ENCODE data around the gene NDUFV1.

Gene NDUFV1

DNA sequence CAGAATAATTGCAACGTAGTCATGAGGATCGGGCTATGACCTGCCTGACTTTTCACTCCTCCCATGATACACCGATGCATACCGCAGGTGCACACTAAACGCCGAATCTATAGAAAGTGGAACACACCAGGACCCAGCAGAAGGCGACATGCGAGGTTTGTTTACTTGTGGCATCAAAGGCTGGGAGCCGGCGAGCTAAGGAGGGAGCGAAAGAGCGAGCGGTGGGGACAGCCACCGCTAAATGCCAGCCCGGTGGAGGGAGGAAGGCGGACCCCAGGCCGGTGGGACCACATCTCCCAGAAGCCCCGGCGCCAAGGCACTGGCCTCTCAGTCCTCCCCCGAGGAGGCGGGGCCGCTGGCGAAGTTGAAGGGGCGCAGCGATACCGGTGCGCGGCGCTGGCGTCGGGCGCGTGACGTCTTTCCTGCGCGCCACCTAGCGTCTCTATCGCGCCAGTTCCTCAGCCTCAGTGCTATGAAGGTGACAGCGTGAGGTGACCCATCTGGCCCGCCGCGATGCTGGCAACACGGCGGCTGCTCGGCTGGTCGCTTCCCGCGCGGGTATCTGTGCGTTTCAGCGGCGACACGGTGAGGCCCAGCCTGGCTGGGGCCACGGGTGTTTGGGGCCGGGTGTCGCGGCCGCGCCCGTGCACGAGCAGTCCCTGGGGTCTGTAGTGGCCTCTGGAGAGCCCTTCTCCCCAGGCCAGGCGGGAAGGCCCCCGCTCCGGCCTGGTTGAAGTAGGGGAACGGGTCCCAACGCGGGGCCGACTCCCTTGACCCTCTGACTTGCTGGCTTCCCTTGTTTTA lies at the start of gene NDUFV1:
Gene NDUFV1 (plus strand): TSS at position 445 of the 804 bp plus-strand sequence. CDS start 69 bp downstream, at position 514.
- DNase-seq = peak; percentile 93

DNA sequence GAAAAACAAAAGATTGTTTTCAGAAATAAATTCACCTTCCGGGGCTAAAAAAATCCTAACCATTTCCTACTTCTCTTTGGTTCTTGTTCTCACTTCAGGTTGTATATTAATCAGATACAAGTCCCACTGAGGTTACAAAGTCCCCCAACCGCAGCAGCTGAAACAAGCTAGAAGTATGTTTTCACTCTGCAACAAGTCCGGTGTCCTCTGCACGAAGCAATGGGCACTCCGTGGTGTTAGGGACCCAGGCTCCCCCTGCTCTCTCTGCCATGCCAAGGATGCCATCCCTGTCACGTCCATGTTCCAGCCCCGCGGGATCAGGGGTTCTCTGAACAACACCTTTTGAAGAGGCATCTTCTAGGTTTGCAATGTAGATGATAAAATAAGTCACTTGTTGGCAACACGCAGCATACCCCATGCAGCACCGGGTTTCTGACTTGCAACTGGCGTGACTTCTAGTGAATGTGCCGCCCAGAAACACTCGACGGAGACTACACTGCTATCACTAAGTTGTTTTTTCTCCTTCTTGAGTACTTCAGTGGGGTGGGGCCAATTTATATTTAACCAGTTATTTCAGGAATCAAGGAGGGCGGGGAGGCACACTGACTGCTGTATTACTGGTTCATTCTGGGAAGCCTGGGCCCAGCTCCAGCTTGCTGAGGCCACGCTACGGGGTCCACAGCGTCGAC lies 48.5 kb upstream of the NDUFV1 start:
- no peak for DNase-seq

DNA sequence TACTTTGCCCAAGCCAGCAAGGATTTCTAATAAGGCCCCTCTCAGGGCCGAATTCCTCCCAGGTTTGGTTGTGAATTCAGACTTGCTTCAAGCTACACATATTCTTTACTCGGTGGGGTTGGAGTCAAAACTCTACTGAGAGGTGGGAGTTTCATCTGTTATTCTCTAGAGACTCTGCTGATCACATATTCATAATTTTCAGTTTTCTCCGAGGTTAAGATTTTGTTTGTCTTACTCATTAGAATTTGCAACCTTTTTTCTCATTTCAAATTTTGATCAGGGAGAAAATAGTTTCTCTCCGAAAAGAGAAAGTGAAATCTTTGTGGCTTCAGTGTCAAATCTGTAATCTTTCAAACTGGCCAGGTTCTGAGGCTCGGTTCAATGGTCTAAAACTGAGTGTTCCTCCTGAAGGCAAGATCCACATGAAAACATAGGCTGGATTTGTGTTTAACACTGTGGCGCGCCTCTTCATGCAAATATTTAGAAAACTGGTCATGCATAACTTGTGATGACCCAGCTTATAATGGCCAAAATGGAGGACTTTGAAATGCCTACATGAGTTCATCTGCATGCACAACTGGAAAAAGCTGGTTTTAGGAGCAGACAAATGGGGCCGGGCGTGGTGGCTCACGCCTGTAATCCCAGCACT lies 44.6 kb upstream of the NDUFV1 start:
- no peak for DNase-seq

DNA sequence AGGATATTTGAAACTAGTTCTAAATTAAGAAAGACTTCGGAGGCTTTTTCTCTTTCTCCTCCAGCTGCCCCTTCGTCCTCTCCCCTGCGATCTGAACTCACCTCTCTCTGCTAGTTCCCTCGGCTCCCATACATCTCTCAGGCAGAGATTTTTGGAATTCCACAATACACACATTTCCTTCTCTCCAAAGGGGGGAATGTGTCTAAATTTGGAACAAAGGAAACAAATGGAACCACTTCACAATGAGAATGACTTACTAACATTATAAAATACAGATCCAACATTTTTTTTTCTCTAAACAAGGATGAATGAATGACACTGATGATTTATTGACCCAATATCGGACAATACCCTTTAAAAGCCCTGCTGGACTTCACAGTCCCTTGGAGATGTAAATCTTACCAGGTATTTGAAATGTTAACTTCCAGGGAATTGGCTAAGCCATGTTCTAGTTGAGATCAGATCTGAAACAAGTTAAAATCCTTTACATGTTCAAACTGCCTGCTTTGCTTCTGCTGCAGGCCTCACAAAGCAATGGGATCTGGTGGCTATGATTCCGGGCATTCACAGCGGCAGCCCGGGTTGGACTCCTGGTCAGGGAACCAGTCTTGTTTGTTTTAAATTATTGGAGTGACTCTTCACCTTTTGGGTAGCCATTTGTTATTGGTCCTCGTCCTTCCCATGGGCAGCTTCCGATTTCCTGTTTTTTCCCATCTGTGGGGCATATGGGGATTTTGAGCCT lies 43.6 kb upstream of the NDUFV1 start:
- no peak for DNase-seq

DNA sequence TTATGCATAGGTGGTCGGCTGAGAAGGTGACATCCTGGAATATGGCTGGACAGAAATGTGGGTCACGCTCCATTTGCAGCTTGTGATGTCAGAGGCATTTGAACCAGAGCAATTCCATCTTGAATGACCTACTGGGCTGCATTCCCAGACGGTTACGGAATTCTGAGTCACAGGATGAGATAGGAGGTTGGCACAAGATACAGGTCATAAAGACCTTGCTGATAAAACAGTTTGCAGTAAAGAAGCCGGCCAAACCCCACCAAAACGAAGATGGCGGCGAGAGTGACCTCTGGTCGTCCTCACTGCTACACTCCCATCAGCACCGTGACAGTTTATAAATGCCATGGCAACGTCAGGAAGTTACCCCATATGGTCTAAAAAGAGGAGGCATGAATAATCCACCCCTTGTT lies 43.0 kb upstream of the NDUFV1 start:
- peak; percentile 95 for DNase-seq

DNA sequence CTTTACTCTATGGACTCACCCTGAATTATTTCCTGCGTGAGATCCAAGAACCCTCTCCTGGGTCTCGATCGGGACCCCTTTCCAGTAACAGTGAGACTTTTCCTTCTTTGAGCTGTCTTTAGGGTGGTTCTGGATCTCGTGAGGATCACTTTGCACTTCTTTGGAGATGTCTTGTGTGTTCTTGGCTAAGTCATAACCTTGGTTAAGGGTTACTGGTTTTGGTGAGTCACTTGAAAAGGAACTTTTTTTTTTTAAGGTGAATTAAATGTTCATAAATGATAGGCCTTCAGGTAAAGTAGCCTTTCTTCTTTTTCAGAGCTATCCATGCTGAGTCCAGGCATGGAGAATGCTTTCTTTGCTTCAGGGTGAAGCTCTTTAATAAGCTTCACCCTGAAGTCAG lies 42.5 kb upstream of the NDUFV1 start:
- DNase-seq = no peak

DNA sequence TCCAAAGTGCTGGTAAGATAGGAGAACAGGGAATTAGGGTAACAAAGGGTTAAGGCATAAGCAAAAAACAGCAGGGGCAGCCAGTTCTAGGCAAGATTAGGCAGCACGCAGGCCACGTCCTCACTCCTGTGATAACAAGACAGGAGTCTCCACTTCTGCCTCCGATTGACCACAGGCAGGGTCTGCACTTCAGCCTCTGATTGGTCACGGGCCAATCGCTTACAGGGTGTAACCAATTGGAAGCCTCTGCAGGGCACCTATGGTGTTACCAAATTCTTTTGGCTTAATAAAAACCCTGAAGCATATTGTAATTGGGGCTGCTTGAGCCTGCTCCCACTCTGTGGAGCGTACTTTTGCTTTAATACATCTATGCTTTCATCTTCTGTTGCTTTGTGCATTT lies 35.3 kb upstream of the NDUFV1 start:
- DNase-seq = no peak

DNA sequence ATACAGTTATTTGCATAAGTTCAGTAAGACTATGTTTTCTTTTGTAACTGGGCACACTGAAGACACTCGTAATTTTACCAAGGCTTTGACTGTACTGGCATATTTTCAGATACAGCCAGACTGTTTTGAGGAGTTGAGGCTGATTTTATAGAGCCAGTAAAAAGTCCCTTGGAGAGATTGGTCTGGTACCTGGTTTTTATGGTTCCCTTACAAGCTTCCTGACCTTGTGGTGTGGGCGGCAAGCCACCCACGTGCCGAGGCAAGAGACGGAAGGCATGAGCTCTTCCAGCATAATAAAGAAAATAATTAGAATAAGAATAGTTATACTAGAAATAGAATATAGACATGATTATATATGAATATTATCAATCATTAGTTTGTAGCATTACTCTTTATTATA lies 34.4 kb upstream of the NDUFV1 start:
- no peak for DNase-seq

DNA sequence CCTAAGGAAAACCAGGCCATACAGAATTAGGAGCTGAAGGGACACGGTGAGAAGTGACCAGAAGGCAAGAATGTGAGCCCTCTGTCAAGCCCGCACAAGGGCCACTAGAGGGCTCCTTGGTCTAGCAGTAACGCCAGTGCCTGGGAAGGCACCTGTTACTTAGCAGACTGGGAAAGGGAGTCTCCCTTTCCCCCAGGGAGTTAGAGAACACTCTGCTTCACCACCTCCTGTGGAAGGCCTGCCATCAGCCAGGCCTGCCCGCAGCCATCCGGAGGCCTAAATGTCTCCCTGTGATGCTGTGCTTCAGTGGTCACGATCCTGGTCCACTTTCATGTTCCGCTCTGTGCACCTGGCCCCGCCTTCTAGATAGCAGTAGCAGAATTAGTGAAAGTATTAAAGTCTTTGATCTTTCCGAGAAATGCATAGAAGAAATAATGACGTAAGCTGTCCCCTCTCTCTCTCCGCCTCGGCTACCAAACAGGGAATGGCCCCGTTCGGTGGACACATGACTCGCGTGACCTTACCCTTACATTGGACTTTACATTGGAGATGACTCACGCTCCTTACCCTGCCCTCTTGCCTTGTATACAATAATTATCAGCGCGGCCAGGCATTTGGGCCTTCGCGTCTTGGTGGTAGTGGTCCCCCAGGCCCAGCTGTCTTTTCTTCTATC lies 33.9 kb upstream of the NDUFV1 start:
- DNase-seq = peak; percentile 49

DNA sequence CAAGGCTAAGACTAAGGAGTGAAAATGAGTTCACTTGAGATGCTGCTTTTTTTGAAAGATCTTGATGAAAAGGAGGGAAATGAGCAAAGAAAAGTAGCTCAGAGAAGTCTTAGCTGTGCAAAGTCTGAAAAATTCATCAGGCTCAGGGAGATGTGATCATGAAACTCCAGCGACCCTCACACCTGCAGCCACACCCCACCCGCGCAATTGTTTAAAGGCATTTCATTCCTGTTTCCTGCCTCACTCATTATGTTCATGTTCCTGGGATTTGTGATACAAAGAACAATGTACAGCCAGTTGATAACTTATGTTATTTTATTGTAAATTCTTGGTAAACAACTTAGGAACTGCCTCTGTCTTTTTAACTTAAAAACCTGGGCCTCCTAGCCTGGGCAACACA lies 31.8 kb upstream of the NDUFV1 start:
- DNase-seq = no peak

DNA sequence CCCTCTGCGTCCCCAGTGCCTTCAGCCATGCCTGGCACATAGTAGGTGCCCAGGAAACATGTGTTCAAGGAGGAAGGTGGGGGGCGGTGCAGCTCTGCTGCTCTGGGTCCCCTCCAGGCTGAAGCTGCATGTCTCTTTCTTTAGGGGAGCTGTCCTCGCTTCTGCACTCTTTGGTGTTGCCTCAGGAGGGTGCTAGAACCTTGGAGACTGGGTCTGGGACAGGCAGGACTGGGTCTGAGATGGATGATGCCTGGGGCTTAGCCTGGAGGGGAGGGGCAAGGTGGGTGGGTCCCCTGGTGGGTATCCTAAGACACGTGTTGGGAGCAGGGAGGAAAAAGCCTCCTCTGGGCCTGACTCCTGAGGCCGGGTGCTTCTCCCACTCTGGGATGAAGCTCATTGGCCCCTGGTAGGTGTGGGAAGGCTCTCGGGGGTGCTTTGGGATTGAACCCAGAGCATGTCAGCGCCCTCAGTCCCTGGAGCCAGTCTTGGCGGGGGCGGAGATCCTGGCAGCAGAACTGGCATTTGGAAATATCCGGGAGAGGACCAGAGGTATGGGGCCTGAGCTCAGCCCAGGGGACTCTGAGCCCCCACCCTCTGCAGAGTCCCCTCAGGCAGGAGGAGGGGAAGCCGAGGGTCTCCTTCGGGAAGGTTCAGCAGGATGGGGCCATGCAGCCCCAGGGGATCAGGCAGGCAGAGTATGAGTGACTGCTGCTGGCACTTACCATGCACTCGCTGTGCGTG lies 29.8 kb upstream of the NDUFV1 start:
- DNase-seq = no peak

DNA sequence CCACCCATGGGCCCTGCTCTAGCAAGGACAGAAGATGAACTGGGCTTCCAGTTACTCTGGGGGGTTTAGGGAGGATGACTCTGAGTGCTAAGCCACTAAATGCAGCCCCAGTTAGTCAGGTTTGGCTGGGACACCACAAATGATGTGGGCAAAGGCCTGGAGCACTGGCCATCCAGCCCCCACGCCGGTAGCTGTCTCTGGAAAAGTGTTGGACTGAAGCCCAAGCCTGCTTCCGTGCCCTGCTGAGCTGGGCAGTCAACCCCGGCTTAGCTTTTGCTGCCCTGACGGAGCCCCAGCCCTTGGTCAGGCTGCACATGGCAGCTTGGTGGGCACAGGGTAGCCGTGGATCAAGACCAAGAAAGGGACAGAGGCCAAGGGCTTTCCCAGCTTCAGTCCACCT lies 28.8 kb upstream of the NDUFV1 start:
- no peak for DNase-seq

DNA sequence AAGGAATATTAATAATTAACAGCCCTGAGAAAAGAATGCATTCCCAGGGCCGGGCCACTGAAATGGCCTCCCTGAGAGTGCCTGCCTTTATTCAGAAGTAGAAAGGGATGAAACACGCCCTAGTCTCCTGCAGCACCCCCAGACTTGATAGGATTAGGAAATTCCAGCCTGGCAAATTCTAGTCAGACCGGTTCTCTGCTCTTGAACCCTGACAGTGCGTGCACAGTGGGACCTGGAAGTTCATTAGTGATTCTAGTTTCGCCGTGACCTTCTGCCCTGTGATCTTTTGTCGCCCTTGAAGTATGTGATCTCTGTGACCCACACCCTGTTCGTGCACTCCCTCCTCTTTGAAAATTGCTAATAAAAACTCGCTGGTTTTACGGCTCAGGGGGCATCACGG lies 25.3 kb upstream of the NDUFV1 start:
- DNase-seq = no peak

DNA sequence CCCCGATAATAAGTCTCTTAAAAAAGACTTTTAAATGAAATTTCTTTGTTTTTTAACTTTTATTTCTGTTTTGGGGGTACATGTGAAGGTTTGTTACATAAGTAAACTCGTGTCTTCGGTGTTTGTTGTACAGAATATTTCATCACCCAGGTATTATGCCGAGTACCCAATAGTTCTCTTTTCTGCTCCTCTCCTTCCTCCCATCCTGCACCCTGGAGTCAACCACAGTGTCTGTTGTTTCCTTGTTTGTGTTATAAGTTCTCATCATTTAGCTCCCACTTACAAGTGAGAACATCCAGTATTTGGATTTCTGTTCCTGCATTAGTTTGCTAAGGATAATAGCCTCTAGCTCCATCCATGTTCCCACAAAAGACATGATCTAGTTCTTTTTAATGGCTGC lies 24.7 kb upstream of the NDUFV1 start:
- no peak for DNase-seq

DNA sequence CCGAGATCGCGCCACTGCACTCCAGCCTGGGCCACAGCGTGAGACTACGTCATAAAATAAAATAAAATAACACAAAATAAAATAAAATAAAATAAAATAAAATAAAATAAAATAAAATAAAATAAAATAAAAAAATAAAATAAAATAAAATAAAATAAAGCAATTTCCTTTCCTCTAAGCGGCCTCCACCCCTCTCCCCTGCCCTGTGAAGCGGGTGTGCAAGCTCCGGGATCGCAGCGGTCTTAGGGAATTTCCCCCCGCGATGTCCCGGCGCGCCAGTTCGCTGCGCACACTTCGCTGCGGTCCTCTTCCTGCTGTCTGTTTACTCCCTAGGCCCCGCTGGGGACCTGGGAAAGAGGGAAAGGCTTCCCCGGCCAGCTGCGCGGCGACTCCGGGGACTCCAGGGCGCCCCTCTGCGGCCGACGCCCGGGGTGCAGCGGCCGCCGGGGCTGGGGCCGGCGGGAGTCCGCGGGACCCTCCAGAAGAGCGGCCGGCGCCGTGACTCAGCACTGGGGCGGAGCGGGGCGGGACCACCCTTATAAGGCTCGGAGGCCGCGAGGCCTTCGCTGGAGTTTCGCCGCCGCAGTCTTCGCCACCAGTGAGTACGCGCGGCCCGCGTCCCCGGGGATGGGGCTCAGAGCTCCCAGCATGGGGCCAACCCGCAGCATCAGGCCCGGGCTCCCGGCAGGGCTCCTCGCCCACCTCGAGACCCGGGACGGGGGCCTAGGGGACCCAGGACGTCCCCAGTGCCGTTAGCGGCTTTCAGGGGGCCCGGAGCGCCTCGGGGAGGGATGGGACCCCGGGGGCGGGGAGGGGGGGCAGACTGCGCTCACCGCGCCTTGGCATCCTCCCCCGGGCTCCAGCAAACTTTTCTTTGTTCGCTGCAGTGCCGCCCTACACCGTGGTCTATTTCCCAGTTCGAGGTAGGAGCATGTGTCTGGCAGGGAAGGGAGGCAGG lies 23.2 kb upstream of the NDUFV1 start, which contains the start of gene GSTP1:
Gene GSTP1 (plus strand): TSS at position 566 of the 958 bp plus-strand sequence. CDS start 32 bp downstream, at position 598.
- DNase-seq = peak; percentile 93

DNA sequence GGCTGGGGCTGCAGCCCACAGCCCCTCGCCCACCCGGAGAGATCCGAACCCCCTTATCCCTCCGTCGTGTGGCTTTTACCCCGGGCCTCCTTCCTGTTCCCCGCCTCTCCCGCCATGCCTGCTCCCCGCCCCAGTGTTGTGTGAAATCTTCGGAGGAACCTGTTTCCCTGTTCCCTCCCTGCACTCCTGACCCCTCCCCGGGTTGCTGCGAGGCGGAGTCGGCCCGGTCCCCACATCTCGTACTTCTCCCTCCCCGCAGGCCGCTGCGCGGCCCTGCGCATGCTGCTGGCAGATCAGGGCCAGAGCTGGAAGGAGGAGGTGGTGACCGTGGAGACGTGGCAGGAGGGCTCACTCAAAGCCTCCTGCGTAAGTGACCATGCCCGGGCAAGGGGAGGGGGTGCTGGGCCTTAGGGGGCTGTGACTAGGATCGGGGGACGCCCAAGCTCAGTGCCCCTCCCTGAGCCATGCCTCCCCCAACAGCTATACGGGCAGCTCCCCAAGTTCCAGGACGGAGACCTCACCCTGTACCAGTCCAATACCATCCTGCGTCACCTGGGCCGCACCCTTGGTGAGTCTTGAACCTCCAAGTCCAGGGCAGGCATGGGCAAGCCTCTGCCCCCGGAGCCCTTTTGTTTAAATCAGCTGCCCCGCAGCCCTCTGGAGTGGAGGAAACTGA lies 22.4 kb upstream of the NDUFV1 start:
- DNase-seq = peak; percentile 55

DNA sequence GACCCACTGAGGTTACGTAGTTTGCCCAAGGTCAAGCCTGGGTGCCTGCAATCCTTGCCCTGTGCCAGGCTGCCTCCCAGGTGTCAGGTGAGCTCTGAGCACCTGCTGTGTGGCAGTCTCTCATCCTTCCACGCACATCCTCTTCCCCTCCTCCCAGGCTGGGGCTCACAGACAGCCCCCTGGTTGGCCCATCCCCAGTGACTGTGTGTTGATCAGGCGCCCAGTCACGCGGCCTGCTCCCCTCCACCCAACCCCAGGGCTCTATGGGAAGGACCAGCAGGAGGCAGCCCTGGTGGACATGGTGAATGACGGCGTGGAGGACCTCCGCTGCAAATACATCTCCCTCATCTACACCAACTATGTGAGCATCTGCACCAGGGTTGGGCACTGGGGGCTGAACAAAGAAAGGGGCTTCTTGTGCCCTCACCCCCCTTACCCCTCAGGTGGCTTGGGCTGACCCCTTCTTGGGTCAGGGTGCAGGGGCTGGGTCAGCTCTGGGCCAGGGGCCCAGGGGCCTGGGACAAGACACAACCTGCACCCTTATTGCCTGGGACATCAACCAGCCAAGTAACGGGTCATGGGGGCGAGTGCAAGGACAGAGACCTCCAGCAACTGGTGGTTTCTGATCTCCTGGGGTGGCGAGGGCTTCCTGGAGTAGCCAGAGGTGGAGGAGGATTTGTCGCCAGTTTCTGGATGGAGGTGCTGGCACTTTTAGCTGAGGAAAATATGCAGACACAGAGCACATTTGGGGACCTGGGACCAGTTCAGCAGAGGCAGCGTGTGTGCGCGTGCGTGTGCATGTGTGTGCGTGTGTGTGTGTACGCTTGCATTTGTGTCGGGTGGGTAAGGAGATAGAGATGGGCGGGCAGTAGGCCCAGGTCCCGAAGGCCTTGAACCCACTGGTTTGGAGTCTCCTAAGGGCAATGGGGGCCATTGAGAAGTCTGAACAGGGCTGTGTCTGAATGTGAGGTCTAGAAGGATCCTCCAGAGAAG lies 21.6 kb upstream of the NDUFV1 start:
- DNase-seq = no peak

DNA sequence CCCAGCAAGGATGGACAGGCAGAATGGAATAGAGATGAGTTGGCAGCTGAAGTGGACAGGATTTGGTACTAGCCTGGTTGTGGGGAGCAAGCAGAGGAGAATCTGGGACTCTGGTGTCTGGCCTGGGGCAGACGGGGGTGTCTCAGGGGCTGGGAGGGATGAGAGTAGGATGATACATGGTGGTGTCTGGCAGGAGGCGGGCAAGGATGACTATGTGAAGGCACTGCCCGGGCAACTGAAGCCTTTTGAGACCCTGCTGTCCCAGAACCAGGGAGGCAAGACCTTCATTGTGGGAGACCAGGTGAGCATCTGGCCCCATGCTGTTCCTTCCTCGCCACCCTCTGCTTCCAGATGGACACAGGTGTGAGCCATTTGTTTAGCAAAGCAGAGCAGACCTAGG lies 20.8 kb upstream of the NDUFV1 start:
- DNase-seq = no peak

Data from EL (cell line).